KBM-7 (cell line): ENCODE measurements around the gene SIGLEC7.

Source experiments
- DNase-seq: peaks from one replicate; pipeline ENCODE4 v3.0.0-alpha.2; 2015
- in situ Hi-C: fragments of 300-500 bp; cut with MboI; formaldehyde crosslinking; loops from 2 replicates; pipeline ENCODE4 v1.14.3; 2020; ENCODE audit warnings: low sequenced_read_pairs, low pct_unique_long_range_greater_than_20kb, mixed read lengths

SIGLEC7 gene

DNA sequence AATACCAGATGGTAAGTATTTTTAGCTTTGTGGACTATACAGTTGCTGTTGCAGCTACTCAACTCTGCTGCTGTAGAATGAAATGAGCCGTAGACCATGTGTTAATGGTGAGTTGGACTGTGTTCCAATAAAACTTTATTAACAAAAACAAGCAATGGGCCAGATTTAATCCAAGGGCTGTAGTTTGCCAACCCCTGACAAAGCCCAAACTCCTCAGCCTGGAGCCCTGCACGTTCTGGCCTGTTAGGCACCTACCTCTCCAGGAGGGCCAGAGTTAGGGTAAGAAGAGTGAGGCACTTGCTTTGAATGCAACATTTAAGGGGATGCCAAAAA, 46.1 kb downstream of the SIGLEC7 start:
- in situ Hi-C loops, result no loop called here
- no peak for DNase-seq

DNA sequence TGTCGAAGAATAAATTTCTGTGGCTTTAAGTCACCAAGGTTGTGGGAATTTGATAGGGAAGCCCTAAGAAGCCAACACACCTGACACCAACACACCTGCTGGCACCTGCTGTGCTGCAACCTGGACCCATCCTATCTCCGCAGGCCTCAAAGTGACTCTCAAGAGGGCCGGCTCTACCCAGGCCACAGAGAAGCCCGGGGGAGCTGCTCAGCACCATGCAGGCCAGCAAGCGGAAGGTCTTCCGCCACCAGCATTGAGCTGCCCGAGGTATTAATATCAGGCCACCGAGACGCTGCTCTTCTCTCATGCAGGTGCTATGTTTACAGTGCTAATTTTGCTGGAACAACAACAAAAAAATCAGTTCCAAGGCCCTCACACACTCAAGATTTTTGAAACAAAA, 50.6 kb downstream of the SIGLEC7 start:
- in situ Hi-C loops, result no loop called here
- no peak for DNase-seq

DNA sequence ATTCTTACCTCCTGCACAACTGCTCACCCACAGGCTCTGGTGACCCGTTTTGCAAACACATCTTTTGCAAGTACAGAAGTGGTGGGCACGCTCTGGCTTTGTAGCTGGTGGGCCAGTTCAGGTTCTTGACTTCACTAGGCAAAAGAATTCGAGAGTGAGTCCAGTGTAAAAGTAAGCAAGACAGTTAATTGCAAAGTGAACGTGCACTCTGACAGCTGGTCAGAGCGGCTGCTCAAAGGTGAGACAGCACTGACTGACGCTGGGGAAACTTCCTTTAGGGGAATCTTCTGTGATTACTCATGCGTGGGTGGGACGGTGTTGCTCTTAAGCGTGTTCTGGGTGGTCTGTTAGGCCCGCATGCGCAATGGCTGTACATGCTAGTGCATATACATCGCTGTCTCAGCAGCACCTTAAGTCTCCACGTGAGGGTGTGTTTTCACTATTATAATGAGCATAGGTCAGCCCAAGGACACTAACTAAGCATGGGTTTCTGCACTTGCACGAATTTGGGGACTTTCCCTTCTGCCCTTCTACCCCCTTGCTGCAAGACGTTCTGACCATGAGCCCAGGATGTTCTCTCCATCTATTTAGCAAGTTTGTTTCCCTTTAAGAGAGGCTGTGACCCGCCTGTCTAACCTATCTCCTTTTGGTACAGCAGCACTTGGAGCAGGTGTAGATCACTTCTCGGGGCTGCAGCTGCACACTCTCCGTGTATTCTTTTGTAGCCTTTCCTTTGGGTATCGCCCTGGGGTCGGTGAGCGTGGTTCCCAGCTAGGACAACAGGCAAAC, 52.6 kb downstream of the SIGLEC7 start:
- in situ Hi-C loops, result no loop called here
- peak; percentile 43 for DNase-seq

DNA sequence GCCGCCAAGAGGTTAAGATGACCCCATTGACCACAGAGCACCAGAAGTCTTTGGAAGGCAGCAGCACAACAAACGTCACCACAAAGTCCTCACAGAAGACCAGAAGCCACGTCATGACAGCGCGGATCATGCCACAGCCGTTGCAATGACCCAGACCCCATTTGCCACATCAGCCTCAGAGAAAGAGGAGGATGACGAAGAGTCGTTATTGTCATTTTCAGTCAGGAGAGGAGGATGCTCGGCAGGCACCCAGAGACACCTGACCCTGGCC, 53.1 kb downstream of the SIGLEC7 start:
- in situ Hi-C loops, result no loop called here
- no peak for DNase-seq

DNA sequence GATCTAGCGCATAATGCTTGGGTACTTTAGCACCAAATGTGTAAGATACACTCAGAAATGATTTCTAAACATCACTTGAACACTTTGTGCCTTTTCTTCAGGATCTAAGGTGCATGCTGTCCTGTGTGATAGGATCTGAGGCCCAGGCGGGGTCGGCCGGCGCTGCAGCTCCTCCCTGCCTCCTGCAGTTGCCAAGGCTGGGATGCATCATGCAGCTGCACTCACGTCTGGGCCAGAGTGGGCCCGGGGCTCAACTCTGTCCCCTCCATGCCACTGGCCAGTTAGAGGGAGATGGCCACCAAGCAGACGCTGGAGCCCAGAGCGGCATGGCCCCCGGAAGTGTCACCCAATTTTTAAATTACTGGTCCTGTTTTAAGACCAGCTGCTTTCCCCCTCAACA, 53.5 kb downstream of the SIGLEC7 start:
- in situ Hi-C loops, result no loop called here
- no peak for DNase-seq

DNA sequence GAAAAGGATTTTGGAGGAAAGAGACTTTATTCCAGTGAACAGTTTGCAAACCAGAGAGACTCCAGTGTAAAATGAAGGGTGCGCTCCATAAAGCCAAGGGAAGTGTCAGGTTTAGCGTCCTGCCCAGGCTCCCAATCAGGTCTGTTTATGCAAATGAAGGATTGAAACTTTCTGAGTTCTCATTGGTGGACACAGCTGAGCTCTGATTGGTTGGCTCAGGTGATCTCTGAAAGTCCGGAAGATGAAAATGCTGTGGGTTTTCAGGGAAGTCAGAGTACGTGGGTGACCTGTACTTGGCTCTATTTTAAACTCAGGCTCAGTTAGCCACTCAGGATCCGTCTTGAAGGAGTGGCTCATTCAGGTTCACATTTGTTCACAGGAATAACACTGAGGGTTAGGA, 54.1 kb downstream of the SIGLEC7 start:
- no peak for DNase-seq
- in situ Hi-C loops, result no loop called here

DNA sequence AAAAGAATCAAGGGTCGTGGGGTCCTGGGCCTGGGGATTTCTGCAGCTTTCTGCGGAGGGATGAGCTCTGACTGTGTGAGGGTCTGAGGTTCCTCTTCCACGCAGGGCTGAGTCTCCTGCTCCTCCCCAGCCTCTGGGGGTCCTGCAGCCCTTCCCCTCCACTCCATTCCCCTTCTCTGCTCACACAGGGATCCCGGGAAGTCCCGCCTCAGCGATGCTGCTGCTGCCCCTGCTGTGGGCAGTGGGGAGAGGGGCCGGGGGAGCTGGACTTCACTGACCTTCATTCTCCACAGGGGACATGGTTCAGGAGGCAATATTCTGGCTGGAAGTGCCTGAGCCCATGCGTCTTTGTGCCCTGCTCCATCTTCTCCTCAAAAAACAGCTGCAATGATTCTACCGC, 56.5 kb downstream of the SIGLEC7 start:
- in situ Hi-C loops, result no loop called here

DNA sequence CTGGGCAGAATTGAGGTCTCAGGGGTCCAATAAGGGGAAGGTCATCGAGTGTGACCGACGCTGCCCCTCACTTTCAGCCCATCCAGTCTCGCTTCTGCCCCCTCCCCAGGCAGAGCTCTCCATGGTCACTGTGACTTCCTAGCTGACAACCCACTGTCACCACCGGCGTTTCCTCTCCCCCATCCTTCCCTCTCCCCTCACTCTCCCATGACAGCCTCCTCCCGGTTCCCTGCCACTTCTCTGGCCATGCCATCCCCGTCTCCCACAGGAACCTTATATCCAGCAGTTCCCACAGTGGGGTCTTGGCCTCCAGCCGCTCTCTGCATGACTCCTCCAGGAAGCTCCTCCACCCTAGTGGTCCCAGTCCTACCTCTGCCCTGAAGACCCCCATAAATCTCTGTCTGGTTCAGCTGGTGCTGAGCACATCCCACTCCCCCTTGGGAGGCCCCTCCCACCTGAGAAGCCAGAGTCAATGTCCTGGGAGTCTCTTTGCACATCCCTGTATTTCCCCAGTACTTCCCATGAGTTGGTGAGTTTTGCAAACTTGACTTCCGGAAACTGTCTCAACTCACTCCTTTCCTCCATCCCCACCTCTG, 58.1 kb downstream of the SIGLEC7 start:
- in situ Hi-C loops, result no loop called here

More for the DNA sequence above, 56.5 kb downstream of the SIGLEC7 start:
- DNase-seq, result no peak

DNA sequence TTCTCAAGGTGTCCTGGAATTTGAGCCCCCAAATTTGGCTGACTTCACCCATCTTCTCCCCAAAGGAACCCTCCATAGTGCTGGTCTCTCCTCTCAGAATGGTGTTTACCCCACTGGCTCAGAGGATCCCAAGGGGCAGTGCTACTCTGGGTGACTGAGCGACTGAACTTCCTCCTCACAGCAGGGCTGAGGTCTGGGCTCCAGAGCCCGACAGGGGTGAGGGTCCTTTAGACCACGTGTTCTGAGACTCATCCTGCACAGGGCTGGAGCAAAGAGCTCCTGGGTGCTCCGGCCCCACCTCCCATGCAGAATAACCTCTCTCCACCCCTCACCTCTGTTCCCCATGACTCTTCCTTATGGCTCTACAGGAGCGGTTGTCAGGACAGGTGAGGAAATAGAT, 59.6 kb downstream of the SIGLEC7 start:
- in situ Hi-C loops, result no loop called here
- DNase-seq, result no peak

More for the DNA sequence above, 58.1 kb downstream of the SIGLEC7 start:
- no peak for DNase-seq
